Type B pancreatic cell (in vitro differentiated cells): Measurements from ENCODE around the gene TANGO6. TPM values are rescaled to one million over a fixed set of nuclear protein-coding genes. Genes with fewer than 3 reads are reported as not detected.
A peak's percentile ranks its signal among the peaks of the same experiment; 100 is the strongest.
"Not testable (repeated sequence)": the region's sequence is repeated elsewhere in the genome, so short reads cannot be mapped to it uniquely, and the experiment has no call there.

Experiments
- DNase-seq: peaks from one replicate; pipeline ENCODE4 v3.0.0; 2021; ENCODE audit warnings: mixed read lengths; ENCODE audit not compliant: unreplicated experiment; ENCODE audit errors: extremely low spot score
- H3K27ac Mint-ChIP-seq: 2 replicates; pipeline ENCODE4 v1.8.0; 2021; ENCODE audit warnings: mild to moderate bottlenecking, mixed read lengths
- H3K27me3 Mint-ChIP-seq: 2 replicates; pipeline ENCODE4 v1.8.0; 2021; ENCODE audit warnings: mixed read lengths
- H3K36me3 Mint-ChIP-seq: 2 replicates; pipeline ENCODE4 v1.8.0; 2021; ENCODE audit warnings: mixed read lengths
- H3K4me1 Mint-ChIP-seq: one replicate; pipeline ENCODE4 v1.8.0; 2021; ENCODE audit warnings: mixed read lengths; ENCODE audit not compliant: unreplicated experiment
- H3K4me3 Mint-ChIP-seq: 2 replicates; pipeline ENCODE4 v1.8.0; 2021; ENCODE audit warnings: mild to moderate bottlenecking, mixed read lengths
- H3K9me3 Mint-ChIP-seq: 2 replicates; pipeline ENCODE4 v1.8.0; 2021; ENCODE audit warnings: mixed read lengths
- total RNA-seq: library from RNA; stranded (reverse); gene quantifications from 2 replicates; pipeline ENCODE4 v1.2.1, GENCODE V29; 2021; ENCODE audit warnings: low replicate concordance
- TF ChIP-seq, protein P1 (sequence below): fragments of 200-600 bp; sonication (generic); conservative IDR thresholded peaks from 2 replicates; pipeline ENCODE4 v1.5.0; 2021; ENCODE audit warnings: antibody characterized with exemption, mild to moderate bottlenecking

TANGO6 gene
- total RNA-seq, 1 donor from 2014 or later = 13.0 TPM

DNA sequence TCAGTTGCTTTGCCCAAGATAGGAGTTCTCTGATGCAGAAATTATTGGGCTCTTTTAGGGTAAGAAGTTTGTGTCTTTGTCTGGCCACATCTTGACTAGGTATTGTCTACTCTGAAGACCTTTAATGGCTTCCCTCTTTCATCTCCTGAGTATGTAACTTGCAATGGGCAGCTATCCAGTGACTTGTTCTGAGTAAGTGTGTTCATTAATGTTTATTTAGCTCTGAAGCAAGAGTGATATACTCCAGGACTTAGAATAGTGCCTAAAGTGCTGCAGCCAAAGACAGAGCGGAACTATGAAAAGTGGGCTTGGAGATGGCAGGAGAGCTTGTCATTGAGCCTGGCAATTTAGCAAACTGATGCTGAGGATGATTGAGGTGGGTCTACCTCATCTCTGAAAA is 8.8 kb upstream of the TANGO6 start:
- no peak overlapping the region for H3K4me3 Mint-ChIP-seq
- H3K27me3 Mint-ChIP-seq = no peaks in the 10 kb centered on the region
- no peak for DNase-seq
- TF ChIP-seq, protein P1, sequence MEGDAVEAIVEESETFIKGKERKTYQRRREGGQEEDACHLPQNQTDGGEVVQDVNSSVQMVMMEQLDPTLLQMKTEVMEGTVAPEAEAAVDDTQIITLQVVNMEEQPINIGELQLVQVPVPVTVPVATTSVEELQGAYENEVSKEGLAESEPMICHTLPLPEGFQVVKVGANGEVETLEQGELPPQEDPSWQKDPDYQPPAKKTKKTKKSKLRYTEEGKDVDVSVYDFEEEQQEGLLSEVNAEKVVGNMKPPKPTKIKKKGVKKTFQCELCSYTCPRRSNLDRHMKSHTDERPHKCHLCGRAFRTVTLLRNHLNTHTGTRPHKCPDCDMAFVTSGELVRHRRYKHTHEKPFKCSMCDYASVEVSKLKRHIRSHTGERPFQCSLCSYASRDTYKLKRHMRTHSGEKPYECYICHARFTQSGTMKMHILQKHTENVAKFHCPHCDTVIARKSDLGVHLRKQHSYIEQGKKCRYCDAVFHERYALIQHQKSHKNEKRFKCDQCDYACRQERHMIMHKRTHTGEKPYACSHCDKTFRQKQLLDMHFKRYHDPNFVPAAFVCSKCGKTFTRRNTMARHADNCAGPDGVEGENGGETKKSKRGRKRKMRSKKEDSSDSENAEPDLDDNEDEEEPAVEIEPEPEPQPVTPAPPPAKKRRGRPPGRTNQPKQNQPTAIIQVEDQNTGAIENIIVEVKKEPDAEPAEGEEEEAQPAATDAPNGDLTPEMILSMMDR = no peak
- H3K27ac Mint-ChIP-seq = no peak overlapping the region
- no peaks in the 10 kb centered on the region for H3K4me1 Mint-ChIP-seq
- no peaks in the 10 kb centered on the region for H3K9me3 Mint-ChIP-seq
- peaks cover 17% of the 10 kb centered on the region for H3K36me3 Mint-ChIP-seq

- Mint-ChIP-seq H3K4me3 (no peak overlapping the region), H3K27me3 (no peaks in the 10 kb centered on the region), H3K27ac (no peak overlapping the region), H3K36me3 (peaks cover 11% of the 10 kb centered on the region), H3K9me3 (no peaks in the 10 kb centered on the region), H3K4me1 (no peaks in the 10 kb centered on the region)
- no peak for DNase-seq
- TF ChIP-seq, protein P1 = no peak
Measured at GRCh38 chr16:68835970-68836369, 7.4 kb upstream of the TANGO6 start.

DNA sequence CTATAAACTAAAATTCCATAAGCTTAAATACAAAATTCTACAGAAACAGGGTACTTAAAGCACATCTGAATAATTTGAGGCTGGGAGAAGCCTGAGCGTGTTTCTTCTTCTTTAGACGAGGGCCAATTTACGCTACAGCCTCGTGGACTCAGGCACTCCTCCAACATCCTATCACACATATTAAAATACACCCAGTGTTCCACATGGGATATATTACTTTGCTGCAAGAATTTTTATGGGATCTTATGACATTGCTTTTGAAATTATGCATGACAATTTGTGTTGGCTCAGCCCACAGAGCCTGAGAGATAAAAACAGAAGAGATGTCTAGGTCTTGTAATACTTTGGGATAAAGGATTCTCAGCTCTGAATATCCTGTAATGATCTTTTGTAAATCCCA is 3.5 kb upstream of the TANGO6 start:
- H3K4me1 Mint-ChIP-seq = peaks cover 14% of the 10 kb centered on the region
- no peaks in the 10 kb centered on the region for H3K27me3 Mint-ChIP-seq
- no peak for DNase-seq
- no peaks in the 10 kb centered on the region for H3K9me3 Mint-ChIP-seq
- H3K4me3 Mint-ChIP-seq = no peak overlapping the region
- TF ChIP-seq, protein P1 = no peak
- no peak overlapping the region for H3K27ac Mint-ChIP-seq
- peaks cover 3% of the 10 kb centered on the region for H3K36me3 Mint-ChIP-seq

- peaks cover 14% of the 10 kb centered on the region for H3K4me1 Mint-ChIP-seq
- not testable (repeated sequence) for H3K36me3 Mint-ChIP-seq, H3K9me3 Mint-ChIP-seq, H3K27me3 Mint-ChIP-seq, DNase-seq
- H3K27ac Mint-ChIP-seq = peak overlapping the region; percentile 8
- H3K4me3 Mint-ChIP-seq = peak overlapping the region; percentile 86
Measured at GRCh38 chr16:68842964-68843481, 308 bp upstream of the TANGO6 start.

DNA sequence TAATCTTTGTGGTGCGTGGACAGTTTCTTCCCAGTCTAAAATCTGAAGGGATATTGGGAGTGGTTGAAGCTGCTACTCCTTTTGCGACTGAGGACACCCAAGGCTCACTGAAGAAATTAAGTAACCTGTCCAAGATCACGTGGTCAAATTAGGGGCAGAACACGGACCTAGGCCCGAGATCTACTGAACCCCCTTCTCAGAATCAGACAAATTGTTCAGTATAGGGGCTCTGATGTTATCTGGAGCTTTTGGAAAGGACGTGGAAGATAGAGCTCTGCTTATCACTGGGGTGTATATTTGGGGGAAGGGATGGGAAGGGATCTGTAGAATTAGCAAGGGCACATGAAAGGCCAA is 857 bp downstream of the TANGO6 start:
- no peaks in the 10 kb centered on the region for H3K27me3 Mint-ChIP-seq

DNA sequence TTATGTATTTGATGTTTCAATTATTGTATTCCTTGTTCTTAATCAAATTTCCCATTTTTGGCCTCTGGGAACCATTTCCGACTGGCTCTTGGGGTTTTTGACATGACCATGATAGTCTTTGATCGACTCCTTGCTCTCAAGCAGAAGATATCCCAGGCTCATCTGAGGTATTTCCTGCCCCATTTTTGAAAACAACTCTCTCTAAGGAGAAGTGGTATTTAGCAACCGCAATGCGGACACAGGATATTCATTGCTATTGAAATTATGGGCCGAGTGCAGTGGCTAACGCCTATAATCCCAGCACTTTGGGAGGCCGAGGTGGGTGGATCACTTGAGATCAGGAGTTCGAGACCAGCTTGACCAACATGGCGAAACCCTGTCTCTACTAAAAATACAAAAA is 5.5 kb downstream of the TANGO6 start:
- TF ChIP-seq, protein P1 = no peak
- Mint-ChIP-seq H3K4me1 (peaks cover 12% of the 10 kb centered on the region), H3K27me3 (no peaks in the 10 kb centered on the region), H3K27ac (no peak overlapping the region), H3K4me3 (no peak overlapping the region), H3K36me3 (no peaks in the 10 kb centered on the region), H3K9me3 (no peaks in the 10 kb centered on the region)
- peak; percentile 7 for DNase-seq

More for the DNA sequence above, 857 bp downstream of the TANGO6 start:
- no peaks in the 10 kb centered on the region for H3K36me3 Mint-ChIP-seq
- no peak for DNase-seq
- TF ChIP-seq, protein P1 = no peak
- H3K9me3 Mint-ChIP-seq = no peaks in the 10 kb centered on the region
- H3K4me1 Mint-ChIP-seq = peaks cover 14% of the 10 kb centered on the region
- peak overlapping the region; percentile 86 for H3K4me3 Mint-ChIP-seq
- peak overlapping the region; percentile 75 for H3K27ac Mint-ChIP-seq
